Measurements from ENCODE around the gene CTNND2. TPM values are rescaled to one million over a fixed set of nuclear protein-coding genes. Genes with fewer than 3 reads are reported as not detected.
"Not testable (repeated sequence)": the region's sequence is repeated elsewhere in the genome, so short reads cannot be mapped to it uniquely, and the experiment has no call there.

The CTNND2 gene
- total and polyA plus RNA-seq, 2 donors: 0.24 to 1.4 TPM

DNA sequence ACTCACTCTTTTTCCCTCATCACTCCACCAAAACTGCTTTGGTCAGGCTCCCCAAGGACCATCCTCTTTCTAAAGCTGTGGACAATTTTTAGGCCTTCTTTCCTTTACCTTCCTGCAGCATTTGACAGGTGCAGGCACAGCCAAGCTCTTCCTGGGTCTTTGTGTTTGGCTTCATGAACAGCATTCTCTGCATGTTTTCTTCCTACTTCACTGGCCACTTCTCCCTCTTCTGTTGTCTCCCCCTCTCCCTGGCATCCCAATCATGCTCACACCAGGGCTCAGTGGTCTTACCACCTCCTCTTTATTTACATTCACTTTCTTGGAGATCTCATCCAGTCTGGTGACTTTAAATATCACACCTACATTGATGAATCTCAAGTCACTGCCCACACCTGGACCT, 51.1 kb downstream of the CTNND2 start:
- H3K36me3 ChIP-seq (ENCODE audit: insufficient read depth): no peaks in the 10 kb centered on the region
- no peak overlapping the region for H3K27ac ChIP-seq (ENCODE audit: low read depth)
- H3K4me3 ChIP-seq (ENCODE audit: low read depth, low read length): no peak overlapping the region
- DNase-seq (ENCODE audit: extremely low spot score): no peak
- no peaks in the 10 kb centered on the region for H3K4me1 ChIP-seq (ENCODE audit: insufficient read depth)

DNA sequence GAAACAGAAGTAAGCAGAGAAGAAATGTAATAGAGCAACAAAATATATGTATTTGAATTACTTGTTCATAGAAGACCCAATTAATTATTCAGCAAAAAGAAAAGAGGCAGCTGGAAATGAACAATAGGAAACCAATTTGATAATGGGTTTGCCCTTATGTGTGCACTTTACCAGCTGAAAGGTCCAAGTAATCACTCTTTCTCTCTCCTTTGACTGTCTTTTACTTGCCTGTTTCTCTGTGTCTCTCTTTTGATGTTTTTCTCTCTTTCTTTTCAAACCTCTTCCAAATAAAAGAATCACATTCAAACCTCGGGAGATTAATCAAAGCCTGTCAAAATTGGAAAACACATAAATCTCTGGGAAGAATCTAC, 51.5 kb downstream of the CTNND2 start:
- 66% methylated on average over 1 of the region's 1 CpG for WGBS
- Histone ChIP-seq H3K4me1 (ENCODE audit: insufficient read depth) (no peaks in the 10 kb centered on the region), H3K36me3 (ENCODE audit: insufficient read depth) (no peaks in the 10 kb centered on the region), H3K27ac (ENCODE audit: low read depth) (no peak overlapping the region), H3K4me3 (ENCODE audit: low read depth, low read length) (no peak overlapping the region)
- DNase-seq (ENCODE audit: extremely low spot score): no peak

DNA sequence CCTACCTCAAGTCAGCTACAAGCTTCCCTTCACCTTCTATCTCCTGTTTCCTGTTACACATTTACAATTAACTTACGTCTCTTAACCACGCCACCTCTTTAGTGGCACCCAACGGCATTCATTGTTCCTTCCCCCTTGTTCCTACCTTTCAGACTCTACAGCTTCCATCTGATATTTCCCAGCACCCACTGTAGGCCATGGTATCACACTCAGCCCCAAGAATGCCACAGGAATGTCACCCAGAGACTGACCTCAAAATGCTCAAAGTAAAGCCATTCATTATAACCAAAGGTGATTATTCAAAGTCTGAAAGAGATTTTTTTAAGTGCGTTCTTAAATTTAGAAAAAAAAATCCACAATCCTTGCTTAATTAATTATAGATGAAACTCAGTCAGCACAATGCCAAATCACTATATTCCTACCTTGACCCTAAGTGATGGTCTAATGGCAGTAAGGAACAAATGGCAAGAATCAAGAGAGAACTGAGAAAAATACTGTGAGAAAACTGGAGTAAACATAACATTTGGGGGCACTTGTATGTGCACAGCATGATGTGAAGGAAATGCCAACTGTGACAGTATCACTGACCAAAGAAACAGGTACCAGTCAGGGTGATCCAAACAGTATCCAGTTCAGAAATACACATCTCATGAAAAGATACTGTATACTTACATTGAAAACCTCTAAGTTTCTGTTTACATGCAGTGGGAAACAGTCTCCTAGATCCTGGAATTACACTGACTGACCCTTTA, 52.1 kb downstream of the CTNND2 start:
- no peak overlapping the region for H3K4me3 ChIP-seq (ENCODE audit: low read depth, low read length)
- 47% methylated on average over 4 of the region's 4 CpGs for WGBS
- H3K36me3 ChIP-seq (ENCODE audit: insufficient read depth): no peaks in the 10 kb centered on the region
- no peaks in the 10 kb centered on the region for H3K4me1 ChIP-seq (ENCODE audit: insufficient read depth)
- DNase-seq (ENCODE audit: extremely low spot score): no peak
- H3K27ac ChIP-seq (ENCODE audit: low read depth): no peak overlapping the region

DNA sequence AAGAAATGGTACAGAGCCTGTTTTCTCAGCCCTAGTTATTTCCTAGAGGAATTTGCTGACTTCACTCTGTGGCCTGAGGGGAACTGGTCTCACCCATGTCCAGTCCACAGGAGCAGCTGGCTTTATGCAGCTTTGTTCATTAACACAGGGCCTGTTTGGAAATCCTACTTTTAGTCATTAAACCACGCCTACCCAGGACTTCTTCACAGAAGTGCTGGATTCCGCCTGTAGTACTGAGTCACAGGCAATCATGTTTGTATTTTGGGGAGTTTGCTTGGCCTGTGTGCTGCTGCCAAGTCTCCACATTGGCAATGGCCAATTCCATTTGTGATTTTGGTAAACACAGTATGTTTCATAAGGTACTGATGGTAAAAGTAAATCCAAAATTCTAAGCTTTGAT, 52.8 kb downstream of the CTNND2 start:
- Histone ChIP-seq H3K27ac (ENCODE audit: low read depth) (no peak overlapping the region), H3K4me1 (ENCODE audit: insufficient read depth) (no peaks in the 10 kb centered on the region), H3K36me3 (ENCODE audit: insufficient read depth) (no peaks in the 10 kb centered on the region), H3K4me3 (ENCODE audit: low read depth, low read length) (no peak overlapping the region)
- DNase-seq (ENCODE audit: extremely low spot score): no peak
- 70% methylated on average over 2 of the region's 2 CpGs for WGBS

DNA sequence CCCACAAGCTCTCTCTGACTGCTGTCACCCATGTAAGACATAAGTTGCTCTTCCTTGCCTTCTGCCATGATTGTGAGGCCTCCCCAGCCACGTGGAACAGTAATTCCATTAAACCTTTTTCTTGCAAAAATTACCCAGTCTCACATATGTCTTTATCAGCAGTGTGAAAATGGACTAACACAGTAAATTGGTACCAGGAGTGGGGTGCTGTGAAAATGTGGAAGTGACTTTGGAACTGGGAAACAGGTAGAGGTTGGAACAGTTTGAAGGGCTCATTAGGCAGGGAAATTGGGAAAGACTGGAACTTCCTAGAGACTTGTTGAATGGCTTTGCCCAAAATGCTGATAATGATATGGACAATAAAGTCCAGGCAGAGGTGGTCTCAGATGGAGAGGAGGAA, 75.7 kb downstream of the CTNND2 start:
- H3K27ac ChIP-seq (ENCODE audit: low read depth); H3K4me3 ChIP-seq (ENCODE audit: low read depth, low read length); H3K36me3 ChIP-seq (ENCODE audit: insufficient read depth); DNase-seq (ENCODE audit: extremely low spot score); H3K4me1 ChIP-seq (ENCODE audit: insufficient read depth): not testable (repeated sequence)
- 37% methylated on average over 1 of the region's 1 CpG for WGBS

DNA sequence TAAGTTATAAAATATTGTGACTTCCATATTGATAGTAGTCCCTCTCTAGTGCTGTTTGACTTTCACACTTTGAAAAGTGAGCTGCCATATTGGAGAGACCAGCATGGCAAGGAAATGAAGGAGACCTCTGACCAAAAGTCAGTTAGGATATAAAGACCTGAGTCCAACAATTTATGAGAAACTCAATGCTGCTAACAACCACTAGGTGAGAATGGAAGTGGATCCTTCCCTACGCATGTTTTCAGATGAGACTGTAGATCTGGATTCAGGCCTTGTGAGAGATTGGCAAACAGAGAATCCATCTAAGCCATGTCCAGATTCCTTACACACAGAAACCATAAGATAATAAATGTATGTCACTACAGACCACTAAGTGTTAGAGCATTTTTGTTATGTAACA, 81.6 kb downstream of the CTNND2 start:
- 87% methylated on average over 1 of the region's 1 CpG for WGBS
- H3K27ac ChIP-seq (ENCODE audit: low read depth): no peak overlapping the region
- H3K4me1 ChIP-seq (ENCODE audit: insufficient read depth): no peaks in the 10 kb centered on the region
- no peak overlapping the region for H3K4me3 ChIP-seq (ENCODE audit: low read depth, low read length)
- DNase-seq (ENCODE audit: extremely low spot score): no peak
- no peaks in the 10 kb centered on the region for H3K36me3 ChIP-seq (ENCODE audit: insufficient read depth)

DNA sequence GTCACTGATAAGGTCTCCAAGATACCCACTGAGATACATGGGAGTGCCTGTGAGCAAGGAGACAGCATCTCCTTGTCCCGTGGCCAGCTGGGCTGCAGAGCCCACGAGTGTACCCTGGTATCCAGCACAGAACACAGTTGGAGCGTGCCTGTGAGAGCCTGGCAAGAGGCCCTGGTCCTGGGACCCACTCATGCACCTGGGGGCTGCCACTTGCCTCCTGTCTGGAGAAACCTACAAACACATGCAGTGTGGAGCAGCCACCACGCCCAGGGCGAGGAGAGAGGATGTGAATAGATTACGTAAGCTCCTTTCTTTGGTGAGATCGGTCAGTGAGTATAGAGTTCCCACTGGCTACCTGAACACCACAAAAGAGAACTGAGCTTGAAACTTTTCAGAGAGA, 88.3 kb downstream of the CTNND2 start:
- DNase-seq (ENCODE audit: extremely low spot score): no peak
- H3K27ac ChIP-seq (ENCODE audit: low read depth): no peak overlapping the region
- H3K36me3 ChIP-seq (ENCODE audit: insufficient read depth): no peaks in the 10 kb centered on the region
- H3K4me3 ChIP-seq (ENCODE audit: low read depth, low read length): no peak overlapping the region
- 59% methylated on average over 7 of the region's 7 CpGs for WGBS
- no peaks in the 10 kb centered on the region for H3K4me1 ChIP-seq (ENCODE audit: insufficient read depth)

DNA sequence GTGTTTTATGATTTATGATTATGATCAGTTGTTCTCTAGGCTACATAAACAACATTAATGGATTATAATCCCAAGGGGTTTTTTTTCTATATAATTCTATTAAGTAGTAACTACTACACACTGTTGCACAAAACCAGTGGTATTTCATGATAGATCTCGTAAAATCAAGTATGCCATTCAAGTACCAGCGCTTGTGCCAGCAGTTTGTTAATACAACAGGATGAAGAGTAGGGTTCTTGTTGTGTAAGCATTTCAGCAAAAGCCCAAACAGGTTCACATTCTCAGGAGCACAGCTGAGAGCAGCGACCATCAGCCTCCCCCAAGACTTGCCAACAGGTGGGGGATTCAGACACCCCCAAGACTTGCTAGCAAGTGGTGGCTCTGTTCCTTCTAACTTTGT, 88.8 kb downstream of the CTNND2 start:
- 87% methylated on average over 3 of the region's 3 CpGs for WGBS
- H3K27ac ChIP-seq (ENCODE audit: low read depth): no peak overlapping the region
- DNase-seq (ENCODE audit: extremely low spot score): no peak
- H3K4me1 ChIP-seq (ENCODE audit: insufficient read depth): no peaks in the 10 kb centered on the region
- H3K36me3 ChIP-seq (ENCODE audit: insufficient read depth): no peaks in the 10 kb centered on the region
- H3K4me3 ChIP-seq (ENCODE audit: low read depth, low read length): no peak overlapping the region

DNA sequence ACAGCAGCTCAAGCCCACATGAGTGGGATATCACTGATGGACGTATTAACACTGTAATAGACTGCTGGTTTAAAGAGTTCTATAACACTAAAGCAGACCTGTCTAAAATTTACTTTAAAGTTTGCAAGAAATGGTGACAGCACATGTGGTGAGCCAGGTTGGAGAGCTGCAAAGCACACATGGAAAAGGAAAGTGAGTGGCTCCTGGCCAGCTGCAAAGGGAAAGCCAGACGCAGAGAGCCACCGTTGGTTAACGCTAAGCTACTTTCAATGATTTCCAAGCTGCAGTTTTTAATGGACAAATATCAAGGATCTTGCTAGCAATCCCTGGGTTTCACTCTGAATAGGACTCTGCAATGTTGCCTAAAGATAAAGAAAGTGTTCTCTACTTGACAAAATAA, 89.9 kb downstream of the CTNND2 start:
- H3K27ac ChIP-seq (ENCODE audit: low read depth): no peak overlapping the region
- DNase-seq (ENCODE audit: extremely low spot score): no peak
- 79% methylated on average over 4 of the region's 4 CpGs for WGBS

DNA sequence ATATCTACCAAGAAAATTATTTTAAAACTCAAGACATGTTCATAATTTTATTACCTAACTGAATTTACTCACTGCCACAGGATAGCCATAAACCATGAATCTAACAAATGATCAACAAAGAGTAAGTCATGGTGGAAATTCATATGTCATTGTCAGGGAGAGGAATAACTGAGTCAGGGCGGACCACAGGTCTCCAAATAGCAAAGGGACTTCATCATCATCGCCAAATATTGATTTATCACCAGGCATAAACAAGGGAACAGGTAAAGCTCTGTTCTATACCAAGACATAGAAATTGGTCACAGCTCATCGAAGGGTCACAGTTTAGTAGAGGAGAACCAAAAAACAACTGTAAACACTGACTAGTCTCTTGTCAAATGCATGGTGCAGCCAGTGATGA, 94.8 kb downstream of the CTNND2 start:
- no peak overlapping the region for H3K4me3 ChIP-seq (ENCODE audit: low read depth, low read length)
- WGBS: 76% methylated on average over 3 of the region's 3 CpGs
- no peak overlapping the region for H3K27ac ChIP-seq (ENCODE audit: low read depth)
- no peaks in the 10 kb centered on the region for H3K4me1 ChIP-seq (ENCODE audit: insufficient read depth)
- DNase-seq (ENCODE audit: extremely low spot score): no peak
- no peaks in the 10 kb centered on the region for H3K36me3 ChIP-seq (ENCODE audit: insufficient read depth)

More for the DNA sequence above, 89.9 kb downstream of the CTNND2 start:
- Histone ChIP-seq H3K4me1 (ENCODE audit: insufficient read depth) (no peaks in the 10 kb centered on the region), H3K36me3 (ENCODE audit: insufficient read depth) (no peaks in the 10 kb centered on the region), H3K4me3 (ENCODE audit: low read depth, low read length) (no peak overlapping the region)

DNA sequence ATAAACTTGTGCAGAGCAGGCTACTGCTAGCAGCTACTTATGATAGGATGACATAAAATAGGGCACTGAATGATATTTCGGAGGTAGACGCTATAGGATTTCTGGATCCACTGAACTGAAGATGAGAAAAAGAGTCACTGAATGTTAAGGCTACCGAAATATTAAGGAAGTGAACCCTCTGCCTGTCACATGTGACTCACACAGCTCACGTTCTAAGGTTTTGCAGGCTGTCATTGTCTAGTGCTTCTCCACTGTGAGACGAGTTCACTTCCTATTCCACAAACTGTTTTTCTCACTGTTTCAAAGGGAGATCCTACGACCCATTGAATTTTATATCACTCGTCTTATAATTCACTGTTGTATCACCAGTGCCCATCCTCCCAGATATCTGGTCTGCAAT, 100.8 kb downstream of the CTNND2 start:
- Histone ChIP-seq H3K4me1 (ENCODE audit: insufficient read depth) (no peaks in the 10 kb centered on the region), H3K4me3 (ENCODE audit: low read depth, low read length) (no peak overlapping the region), H3K27ac (ENCODE audit: low read depth) (no peak overlapping the region), H3K36me3 (ENCODE audit: insufficient read depth) (no peaks in the 10 kb centered on the region)
- 73% methylated on average over 7 of the region's 7 CpGs for WGBS
- no peak for DNase-seq (ENCODE audit: extremely low spot score)

DNA sequence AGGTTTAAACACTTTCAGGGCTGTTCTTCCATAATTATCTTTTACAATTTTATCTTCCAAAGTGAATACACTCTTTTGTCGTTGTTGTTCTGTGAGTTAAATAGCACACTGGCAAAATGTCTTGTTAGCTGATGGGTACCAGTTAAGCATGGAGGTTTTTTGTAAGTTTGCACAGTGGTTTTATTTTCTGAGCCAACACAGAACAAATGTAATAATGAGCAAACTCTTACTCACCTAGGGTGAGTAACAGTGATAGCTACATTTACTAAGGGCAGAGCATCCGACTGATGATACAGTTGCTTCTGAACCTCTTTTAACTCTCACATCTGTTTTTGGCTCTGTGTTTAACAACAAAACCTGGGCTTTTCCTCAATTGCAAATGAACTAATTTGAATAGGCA, 103.2 kb downstream of the CTNND2 start:
- no peaks in the 10 kb centered on the region for H3K36me3 ChIP-seq (ENCODE audit: insufficient read depth)
- no peak overlapping the region for H3K4me3 ChIP-seq (ENCODE audit: low read depth, low read length)
- WGBS: 74% methylated on average over 2 of the region's 2 CpGs
- no peak for DNase-seq (ENCODE audit: extremely low spot score)
- H3K4me1 ChIP-seq (ENCODE audit: insufficient read depth): no peaks in the 10 kb centered on the region
- H3K27ac ChIP-seq (ENCODE audit: low read depth): no peak overlapping the region

DNA sequence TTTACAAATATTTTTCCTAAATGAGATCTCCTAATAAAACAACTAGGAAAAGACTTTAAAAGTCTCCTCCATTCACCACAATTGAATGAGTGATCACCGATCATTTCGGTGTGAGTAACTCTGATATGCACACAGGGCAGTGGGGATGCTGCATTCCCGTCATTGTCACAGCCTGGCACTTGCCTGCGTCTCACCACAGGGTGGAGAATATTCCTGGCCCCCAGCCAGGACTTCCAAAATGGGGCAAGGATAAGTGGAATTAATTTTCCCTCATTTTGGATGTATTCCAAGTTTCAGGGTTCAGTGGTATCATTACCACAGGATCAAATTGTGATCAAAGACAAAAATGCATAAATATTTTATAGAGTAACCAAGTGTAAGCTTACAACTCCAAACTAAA, 107.1 kb downstream of the CTNND2 start:
- no peaks in the 10 kb centered on the region for H3K36me3 ChIP-seq (ENCODE audit: insufficient read depth)
- DNase-seq (ENCODE audit: extremely low spot score): no peak
- 38% methylated on average over 4 of the region's 4 CpGs for WGBS
- H3K4me3 ChIP-seq (ENCODE audit: low read depth, low read length): no peak overlapping the region
- H3K27ac ChIP-seq (ENCODE audit: low read depth): no peak overlapping the region
- no peaks in the 10 kb centered on the region for H3K4me1 ChIP-seq (ENCODE audit: insufficient read depth)

DNA sequence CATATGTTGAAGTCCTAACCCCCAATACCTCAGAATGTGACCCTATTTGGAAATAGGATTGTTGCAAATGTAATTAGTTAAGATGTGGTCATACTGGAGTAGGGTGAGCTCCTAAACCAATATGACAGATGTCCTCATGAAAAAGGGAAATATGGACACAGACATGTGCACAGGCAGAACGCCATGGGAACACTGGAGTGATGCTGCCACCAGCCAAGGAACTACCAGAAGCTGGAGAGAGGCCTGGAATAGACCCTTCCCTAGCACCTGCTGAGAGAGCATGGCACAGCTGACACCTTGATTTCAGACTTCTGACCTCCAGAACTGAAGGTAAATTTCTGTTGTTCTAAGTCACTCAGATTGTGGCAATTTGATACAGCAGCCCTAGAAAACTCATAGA, 110.8 kb downstream of the CTNND2 start:
- H3K4me1 ChIP-seq (ENCODE audit: insufficient read depth): no peaks in the 10 kb centered on the region
- H3K36me3 ChIP-seq (ENCODE audit: insufficient read depth): no peaks in the 10 kb centered on the region
- no peak overlapping the region for H3K4me3 ChIP-seq (ENCODE audit: low read depth, low read length)
- 74% methylated on average over 1 of the region's 1 CpG for WGBS
- H3K27ac ChIP-seq (ENCODE audit: low read depth): no peak overlapping the region
- DNase-seq (ENCODE audit: extremely low spot score): no peak

DNA sequence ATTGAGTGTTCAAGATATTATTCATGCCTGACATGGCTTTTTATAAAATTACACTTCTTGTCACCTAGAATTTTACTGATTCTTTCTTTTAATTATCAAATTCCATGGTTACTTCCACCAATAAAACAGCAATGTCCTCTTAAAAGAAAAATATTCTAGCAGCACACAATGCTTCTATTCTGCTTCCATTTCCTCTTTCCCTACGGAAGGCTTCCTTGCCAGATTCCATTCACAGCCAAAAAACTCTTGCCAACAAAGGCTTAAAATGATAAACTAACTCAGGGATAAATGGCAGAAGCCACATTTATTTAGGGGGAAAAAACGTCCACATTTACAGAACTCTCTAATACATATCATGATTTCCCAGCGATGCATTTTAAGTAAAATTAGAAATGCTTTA, 111.6 kb downstream of the CTNND2 start:
- Histone ChIP-seq H3K4me1 (ENCODE audit: insufficient read depth) (no peaks in the 10 kb centered on the region), H3K27ac (ENCODE audit: low read depth) (no peak overlapping the region), H3K4me3 (ENCODE audit: low read depth, low read length) (no peak overlapping the region), H3K36me3 (ENCODE audit: insufficient read depth) (no peaks in the 10 kb centered on the region)
- DNase-seq (ENCODE audit: extremely low spot score): no peak
- WGBS: 44% methylated on average over 3 of the region's 3 CpGs
